Measurements from ENCODE around the gene LRP3. TPM values are rescaled to one million over a fixed set of nuclear protein-coding genes. Genes with fewer than 3 reads are reported as not detected.

The LRP3 gene, protein sequence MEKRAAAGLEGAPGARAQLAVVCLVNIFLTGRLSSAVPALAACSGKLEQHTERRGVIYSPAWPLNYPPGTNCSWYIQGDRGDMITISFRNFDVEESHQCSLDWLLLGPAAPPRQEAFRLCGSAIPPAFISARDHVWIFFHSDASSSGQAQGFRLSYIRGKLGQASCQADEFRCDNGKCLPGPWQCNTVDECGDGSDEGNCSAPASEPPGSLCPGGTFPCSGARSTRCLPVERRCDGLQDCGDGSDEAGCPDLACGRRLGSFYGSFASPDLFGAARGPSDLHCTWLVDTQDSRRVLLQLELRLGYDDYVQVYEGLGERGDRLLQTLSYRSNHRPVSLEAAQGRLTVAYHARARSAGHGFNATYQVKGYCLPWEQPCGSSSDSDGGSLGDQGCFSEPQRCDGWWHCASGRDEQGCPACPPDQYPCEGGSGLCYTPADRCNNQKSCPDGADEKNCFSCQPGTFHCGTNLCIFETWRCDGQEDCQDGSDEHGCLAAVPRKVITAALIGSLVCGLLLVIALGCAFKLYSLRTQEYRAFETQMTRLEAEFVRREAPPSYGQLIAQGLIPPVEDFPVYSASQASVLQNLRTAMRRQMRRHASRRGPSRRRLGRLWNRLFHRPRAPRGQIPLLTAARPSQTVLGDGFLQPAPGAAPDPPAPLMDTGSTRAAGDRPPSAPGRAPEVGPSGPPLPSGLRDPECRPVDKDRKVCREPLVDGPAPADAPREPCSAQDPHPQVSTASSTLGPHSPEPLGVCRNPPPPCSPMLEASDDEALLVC
- total RNA-seq = 31.9 and 35.9 TPM in 2 replicates

GRCh38 chr19:33193865-33194362 lies at the start of gene LRP3:
TSS of gene LRP3 (plus strand) at chr19:33194330. CDS start at chr19:33194786, 456 bp downstream.

GRCh38 chr19:33225458-33225926 lies 31.4 kb downstream of the LRP3 start, which contains the start of gene SLC7A10:
TSS of gene SLC7A10 (minus strand) at chr19:33225850. CDS start at chr19:33225703, 147 bp downstream.

Other genes starting within 250 kb of the LRP3 start
- gene CEP89, start 222.4 kb upstream of the LRP3 start, total RNA-seq = 15.7 and 25.4 TPM in 2 replicates
- 2.4 and 5.5 TPM in 2 replicates for gene FAAP24, start 222.1 kb upstream of the LRP3 start, total RNA-seq
- gene RHPN2, start 129.4 kb upstream of the LRP3 start, total RNA-seq = 11.1 and 23.7 TPM in 2 replicates
- gene GPATCH1, start 113.1 kb upstream of the LRP3 start, total RNA-seq = 4.1 and 6.0 TPM in 2 replicates
- not detected in 2 replicates for gene WDR88, start 62.2 kb upstream of the LRP3 start, total RNA-seq
- gene SLC7A10, start 31.5 kb downstream of the LRP3 start, total RNA-seq = not detected in 2 replicates
- 0.16 and 0.51 TPM in 2 replicates for gene CEBPA, start 108.2 kb downstream of the LRP3 start, total RNA-seq
- 16.2 and 20.4 TPM in 2 replicates for gene CEBPG, start 179.4 kb downstream of the LRP3 start, total RNA-seq

Data from mesangial cell (primary cell).